ENCODE results near the gene ZFYVE21.

The ZFYVE21 gene

GRCh38 chr14:103726474-103726873 is 10.9 kb downstream of the ZFYVE21 start:
- FAIRE-seq: no peak

- FAIRE-seq: no peak
These were observed 11.8 kb downstream of the ZFYVE21 start for GRCh38 chr14:103727313-103727980.

- FAIRE-seq: no peak
These were observed 12.5 kb downstream of the ZFYVE21 start for GRCh38 chr14:103728141-103728540.

- no peak for FAIRE-seq
These were observed 13.1 kb downstream of the ZFYVE21 start for GRCh38 chr14:103728721-103729120.

- FAIRE-seq: no peak
These were observed 14.2 kb downstream of the ZFYVE21 start for GRCh38 chr14:103729496-103730448.

GRCh38 chr14:103730490-103731035 is 15.0 kb downstream of the ZFYVE21 start:
- FAIRE-seq: no peak

GRCh38 chr14:103731481-103731880 is 15.9 kb downstream of the ZFYVE21 start:
- FAIRE-seq: no peak

GRCh38 chr14:103731916-103732867 is 16.6 kb downstream of the ZFYVE21 start:
- FAIRE-seq: no peak

GRCh38 chr14:103732868-103733620 is 17.4 kb downstream of the ZFYVE21 start:
- FAIRE-seq: no peak

GRCh38 chr14:103733651-103734050 is 18.0 kb downstream of the ZFYVE21 start:
- FAIRE-seq: no peak

- no peak for FAIRE-seq
These were observed 18.7 kb downstream of the ZFYVE21 start for GRCh38 chr14:103734081-103734888.

GRCh38 chr14:103735022-103735421 is 19.4 kb downstream of the ZFYVE21 start:
- no peak for FAIRE-seq

- FAIRE-seq: no peak
These were observed 19.8 kb downstream of the ZFYVE21 start for GRCh38 chr14:103735439-103735814.

GRCh38 chr14:103735815-103736545 is 20.4 kb downstream of the ZFYVE21 start:
- no peak for FAIRE-seq

- no peak for FAIRE-seq
These were observed 21.2 kb downstream of the ZFYVE21 start for GRCh38 chr14:103736546-103737431.

GRCh38 chr14:103737432-103738045 is 21.9 kb downstream of the ZFYVE21 start:
- no peak for FAIRE-seq

- FAIRE-seq: no peak
These were observed 22.6 kb downstream of the ZFYVE21 start for GRCh38 chr14:103738166-103738565.

- FAIRE-seq: no peak
These were observed 23.3 kb downstream of the ZFYVE21 start for GRCh38 chr14:103738701-103739451.
